Keratinocyte (primary cell): ENCODE results near the gene AGAP1.

Experiments used
- EZH2 ChIP-seq: IDR thresholded peaks from one replicate; pipeline ENCODE4 v1.6.1; 2012; ENCODE audit warnings: inconsistent platforms, mild to moderate bottlenecking, low read length, moderate library complexity
- TF ChIP-seq, protein P1 (sequence below), 3 experiments: IDR thresholded peaks in 1 of 3; conservative IDR thresholded peaks in 1 of 3; optimal IDR thresholded peaks in 1 of 3; 2 replicates in 2 of 3; 3 replicates in 1 of 3; pipeline versions ENCODE3 to v1.5.1; 2011; ENCODE audit warnings: low read length in 3 of 3, mild to moderate bottlenecking in 3 of 3, moderate library complexity in 2 of 3, control low read depth in 1 of 3, inconsistent platforms in 1 of 3; ENCODE audit not compliant: insufficient read depth in 2 of 3; ENCODE audit errors: extremely low read depth in 1 of 3

GRCh38 chr2:235845245-235845644 is 351.4 kb downstream of the AGAP1 start:
- TF ChIP-seq, protein P1, sequence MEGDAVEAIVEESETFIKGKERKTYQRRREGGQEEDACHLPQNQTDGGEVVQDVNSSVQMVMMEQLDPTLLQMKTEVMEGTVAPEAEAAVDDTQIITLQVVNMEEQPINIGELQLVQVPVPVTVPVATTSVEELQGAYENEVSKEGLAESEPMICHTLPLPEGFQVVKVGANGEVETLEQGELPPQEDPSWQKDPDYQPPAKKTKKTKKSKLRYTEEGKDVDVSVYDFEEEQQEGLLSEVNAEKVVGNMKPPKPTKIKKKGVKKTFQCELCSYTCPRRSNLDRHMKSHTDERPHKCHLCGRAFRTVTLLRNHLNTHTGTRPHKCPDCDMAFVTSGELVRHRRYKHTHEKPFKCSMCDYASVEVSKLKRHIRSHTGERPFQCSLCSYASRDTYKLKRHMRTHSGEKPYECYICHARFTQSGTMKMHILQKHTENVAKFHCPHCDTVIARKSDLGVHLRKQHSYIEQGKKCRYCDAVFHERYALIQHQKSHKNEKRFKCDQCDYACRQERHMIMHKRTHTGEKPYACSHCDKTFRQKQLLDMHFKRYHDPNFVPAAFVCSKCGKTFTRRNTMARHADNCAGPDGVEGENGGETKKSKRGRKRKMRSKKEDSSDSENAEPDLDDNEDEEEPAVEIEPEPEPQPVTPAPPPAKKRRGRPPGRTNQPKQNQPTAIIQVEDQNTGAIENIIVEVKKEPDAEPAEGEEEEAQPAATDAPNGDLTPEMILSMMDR (optimal IDR thresholded peaks at IDR 0.05 in 1 of 3, IDR thresholded peaks at IDR 0.05 in 1 of 3, conservative IDR thresholded peaks at IDR 0.05 in 1 of 3; ENCODE audit: extremely low read depth in 1 of 3, insufficient read depth in 2 of 3, low read length in 3 of 3), result no peak
- TF ChIP-seq EZH2, result no peak
